Ovary (tissue), 9 donors: ENCODE results near the gene ACOT7. TPM values are rescaled to one million over a fixed set of nuclear protein-coding genes. Genes with fewer than 3 reads are reported as not detected.

Source experiments
- DNase-seq, 5 donors: peaks; one replicate each; pipeline ENCODE4 v3.0.0-alpha.2; 2019 to 2020
- H3K27ac ChIP-seq, 2 donors: fragments of 200-600 bp; one replicate each; pipeline versions ENCODE4 v1.5.1 to v1.8.0; 2019 to 2022
- H3K27me3 ChIP-seq: fragments of 200-600 bp; one replicate; pipeline ENCODE4 v1.8.0; 2022
- H3K36me3 ChIP-seq: fragments of 200-600 bp; sonication (generic); one replicate; pipeline ENCODE4 v1.5.1; 2019
- H3K4me1 ChIP-seq: one replicate; pipeline ENCODE4 v1.8.1; 2013; ENCODE audit warnings: mild to moderate bottlenecking, moderate library complexity; ENCODE audit not compliant: insufficient read depth
- H3K4me3 ChIP-seq: fragments of 200-600 bp; sonication (generic); one replicate; pipeline ENCODE4 v1.5.1; 2017
- H3K9me3 ChIP-seq, 2 donors: fragments of 200-600 bp in 1 of 2; sonication (generic) in 1 of 2; one replicate each; pipeline versions ENCODE4 v1.5.1 to v1.8.1; 2013 to 2019; ENCODE audit warnings: mild to moderate bottlenecking in 1 of 2, moderate library complexity in 1 of 2
- EP300 ChIP-seq: sonication (generic); formaldehyde crosslinking; IDR thresholded peaks from one replicate; pipeline ENCODE4 v1.6.1; 2017; ENCODE audit warnings: antibody characterized with exemption
- POLR2A ChIP-seq: fragments of 450-650 bp; IDR thresholded peaks from one replicate; pipeline ENCODE4 v1.6.1; 2017; ENCODE audit warnings: antibody characterized with exemption, mild to moderate bottlenecking, moderate library complexity
- WGBS, 3 donors: extraction: QIAGEN DNeasy Blood & Tissue Kit in 1 of 3; methylation state at CpG; one replicate each; pipeline versions ENCODE4 v1.1.5 to v1.1.7; 2013 to 2017; 5-methylcytosine and 5-hydroxymethylcytosine counted together
- intact Hi-C, 4 donors: fragments of 100-400 bp; cut with DNase I; formaldehyde crosslinking; loops; one replicate each; pipeline versions ENCODE4 v1.11.0 to v1.15.1; 2022 to 2023
- polyA plus RNA-seq, 2 donors: library from polyadenylated mRNA; stranded (reverse); fragments of 200-250 nt in 1 of 2; fragments of 350-450 nt in 1 of 2; fragmentation: Illumina TruSeq in 1 of 2; extraction: RNeasy Lipid Tissue Mini Kit (QIAGEN cat#74804) in 1 of 2; gene quantifications; one replicate each; pipeline ENCODE4 v1.2.3, GENCODE V29; 2013 to 2014
- total RNA-seq, 7 donors: library from RNA; depleted of rRNA in 2 of 7; stranded (reverse); fragments of >200 nt in 2 of 7; fragmentation: NEBNext Ultra II Directional in 3 of 7; extraction: Animal tissue kit (Norgen Biotek cat#: 25700) in 3 of 7; gene quantifications; one replicate each; pipeline versions ENCODE4 v1.1.0 to v1.2.4, GENCODE V29; 2016 to 2023
- TF ChIP-seq, protein P1 (sequence below), 3 donors: fragments of 450-650 bp in 2 of 3; fragments of 200-600 bp in 1 of 3; IDR thresholded peaks; one replicate each; pipeline versions ENCODE4 v1.5.1 to v1.8.0; 2016 to 2022; ENCODE audit warnings: antibody characterized with exemption in 3 of 3, mild to moderate bottlenecking in 1 of 3
- donor health status: DM: no; HTN: no; CAD: no; lungs with moderate emphysema.
- donor health status: DM: no; HTN: no; CAD: no.
- donor health status: Bipolar disorder and iron deficiency.
- donor health status: DM: yes; HTN: yes; CAD: no.
- donor health status: DM: no; HTN: no; CAD: no.
- donor health status: DM: yes; HTN: yes; CAD: no.

Gene ACOT7
- total and polyA plus RNA-seq, 9 donors, result 6.4 to 20.7 (median 11.3) TPM

DNA sequence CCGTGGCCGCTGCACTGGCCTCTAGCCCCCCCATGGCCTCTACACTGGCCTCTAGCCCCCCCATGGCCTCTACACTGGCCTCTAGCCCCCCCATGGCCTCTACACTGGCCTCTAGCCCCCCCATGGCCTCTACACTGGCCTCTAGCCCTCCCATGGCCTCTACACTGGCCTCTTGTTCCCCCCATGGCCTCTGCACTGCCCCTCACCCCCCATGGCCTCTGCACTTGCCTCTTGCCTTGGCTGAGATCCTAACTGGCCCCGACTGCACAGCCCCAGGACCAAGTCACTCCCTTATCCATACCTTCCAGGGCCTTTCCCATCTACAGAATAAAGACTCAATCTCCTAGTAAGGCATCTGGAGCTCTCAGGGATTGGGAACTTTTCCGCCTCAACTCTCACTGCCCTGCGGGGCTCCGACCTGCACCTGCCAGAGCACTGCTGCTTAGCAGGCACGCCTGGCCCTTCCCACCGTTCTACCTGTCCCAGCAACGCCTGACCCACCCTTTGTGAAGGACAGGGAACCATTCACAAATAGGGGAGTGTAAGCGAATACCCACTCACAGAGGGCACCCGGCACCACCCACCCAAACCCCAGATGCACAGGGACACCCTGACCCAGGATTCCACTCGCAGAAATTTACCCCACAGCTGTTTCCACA, 38.8 kb downstream of the ACOT7 start:
- H3K9me3 ChIP-seq, result no peaks in the 10 kb centered on the region
- peaks cover 22% of the 10 kb centered on the region for H3K4me1 ChIP-seq
- H3K27ac ChIP-seq, result no peak overlapping the region
- intact Hi-C loops, result loop anchor here in 1 of 4 donors (5.0 kb wide), 1 partner anchor 38 kb away; the partner anchor contains the start of gene ACOT7
- H3K4me3 ChIP-seq, result no peak overlapping the region
- H3K27me3 ChIP-seq, result no peaks in the 10 kb centered on the region
- H3K36me3 ChIP-seq, result no peaks in the 10 kb centered on the region
- TF ChIP-seq EP300, result no peak
- no peak for DNase-seq
- 89 to 95% (median 90%) methylated on average over 12 of the region's 12 CpGs for WGBS, 3 donors

DNA sequence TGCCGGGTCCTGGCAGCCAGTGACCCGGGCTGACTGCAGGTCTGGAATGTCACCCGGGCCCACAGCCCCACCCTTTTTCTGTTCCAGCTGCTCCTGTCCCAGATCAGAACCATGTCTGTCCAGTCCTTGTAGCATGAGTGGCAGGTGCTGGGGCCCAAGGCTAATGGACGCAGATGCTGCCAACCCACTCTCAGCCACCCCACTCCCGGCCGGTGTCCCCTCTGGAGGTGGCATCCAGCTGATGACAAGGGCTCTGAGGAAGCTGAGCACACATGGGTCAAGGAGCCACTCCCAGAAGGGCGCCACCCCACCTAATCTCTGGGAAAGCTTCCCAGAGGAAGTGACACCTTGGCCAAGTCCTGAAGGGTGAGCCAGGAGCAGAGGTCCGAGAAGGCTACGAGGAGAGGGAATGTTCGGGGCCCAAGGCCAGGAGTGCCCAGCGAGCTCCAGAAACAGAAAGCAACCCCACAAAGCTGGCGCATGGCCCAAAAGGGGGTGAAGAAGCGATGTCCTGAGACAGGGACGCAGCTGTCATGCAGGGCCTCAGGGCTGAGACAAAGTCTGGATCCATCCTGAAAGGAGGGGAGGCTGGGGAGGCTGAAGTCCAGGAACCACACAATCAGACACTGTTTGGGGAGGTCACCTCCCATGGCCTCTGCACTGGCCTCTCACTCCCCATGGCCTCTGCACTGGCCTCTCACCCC, 39.5 kb downstream of the ACOT7 start:
- Histone ChIP-seq H3K4me3 (no peak overlapping the region), H3K36me3 (no peaks in the 10 kb centered on the region), H3K9me3 (no peaks in the 10 kb centered on the region), H3K27ac (no peak overlapping the region), H3K4me1 (peaks cover 17% of the 10 kb centered on the region), H3K27me3 (no peaks in the 10 kb centered on the region)
- intact Hi-C loops, result no loop called here
- TF ChIP-seq, protein P1, sequence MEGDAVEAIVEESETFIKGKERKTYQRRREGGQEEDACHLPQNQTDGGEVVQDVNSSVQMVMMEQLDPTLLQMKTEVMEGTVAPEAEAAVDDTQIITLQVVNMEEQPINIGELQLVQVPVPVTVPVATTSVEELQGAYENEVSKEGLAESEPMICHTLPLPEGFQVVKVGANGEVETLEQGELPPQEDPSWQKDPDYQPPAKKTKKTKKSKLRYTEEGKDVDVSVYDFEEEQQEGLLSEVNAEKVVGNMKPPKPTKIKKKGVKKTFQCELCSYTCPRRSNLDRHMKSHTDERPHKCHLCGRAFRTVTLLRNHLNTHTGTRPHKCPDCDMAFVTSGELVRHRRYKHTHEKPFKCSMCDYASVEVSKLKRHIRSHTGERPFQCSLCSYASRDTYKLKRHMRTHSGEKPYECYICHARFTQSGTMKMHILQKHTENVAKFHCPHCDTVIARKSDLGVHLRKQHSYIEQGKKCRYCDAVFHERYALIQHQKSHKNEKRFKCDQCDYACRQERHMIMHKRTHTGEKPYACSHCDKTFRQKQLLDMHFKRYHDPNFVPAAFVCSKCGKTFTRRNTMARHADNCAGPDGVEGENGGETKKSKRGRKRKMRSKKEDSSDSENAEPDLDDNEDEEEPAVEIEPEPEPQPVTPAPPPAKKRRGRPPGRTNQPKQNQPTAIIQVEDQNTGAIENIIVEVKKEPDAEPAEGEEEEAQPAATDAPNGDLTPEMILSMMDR (IDR thresholded peaks at IDR 0.05), result no peak
- TF ChIP-seq EP300 (no peak), POLR2A (no peak)
- no peak for DNase-seq
- 55 to 65% (median 56%) methylated on average over 13 to 14 of the region's 14 CpGs for WGBS, 3 donors

DNA sequence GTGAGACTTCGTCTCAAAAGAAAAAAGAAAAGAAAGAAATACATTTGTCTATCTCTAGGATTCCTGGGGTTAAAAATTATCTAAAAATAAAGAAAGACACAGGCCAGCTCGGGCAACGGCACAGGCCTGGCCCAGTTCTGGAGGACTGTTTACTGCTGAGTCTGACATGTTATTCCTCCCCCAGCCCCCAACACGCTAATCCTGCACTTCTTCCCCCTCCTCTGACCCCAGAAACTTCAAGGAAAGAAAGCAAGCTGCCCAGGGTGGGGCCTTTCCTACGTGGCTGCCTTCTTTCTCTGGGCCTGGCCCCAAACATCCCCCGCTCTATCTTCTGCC, 40.0 kb downstream of the ACOT7 start:
- peaks cover 13% of the 10 kb centered on the region for H3K4me1 ChIP-seq
- no peak overlapping the region for H3K4me3 ChIP-seq
- no peaks in the 10 kb centered on the region for H3K36me3 ChIP-seq
- TF ChIP-seq EP300, result no peak
- TF ChIP-seq, protein P1 (IDR thresholded peaks at IDR 0.05), result no peak
- no peak for TF ChIP-seq POLR2A
- 30 to 45% (median 33%) methylated on average over 6 of the region's 6 CpGs for WGBS, 3 donors
- H3K9me3 ChIP-seq, result no peaks in the 10 kb centered on the region
- intact Hi-C loops, result no loop called here
- H3K27me3 ChIP-seq, result no peaks in the 10 kb centered on the region
- DNase-seq, result no peak
- H3K27ac ChIP-seq, result no peak overlapping the region

DNA sequence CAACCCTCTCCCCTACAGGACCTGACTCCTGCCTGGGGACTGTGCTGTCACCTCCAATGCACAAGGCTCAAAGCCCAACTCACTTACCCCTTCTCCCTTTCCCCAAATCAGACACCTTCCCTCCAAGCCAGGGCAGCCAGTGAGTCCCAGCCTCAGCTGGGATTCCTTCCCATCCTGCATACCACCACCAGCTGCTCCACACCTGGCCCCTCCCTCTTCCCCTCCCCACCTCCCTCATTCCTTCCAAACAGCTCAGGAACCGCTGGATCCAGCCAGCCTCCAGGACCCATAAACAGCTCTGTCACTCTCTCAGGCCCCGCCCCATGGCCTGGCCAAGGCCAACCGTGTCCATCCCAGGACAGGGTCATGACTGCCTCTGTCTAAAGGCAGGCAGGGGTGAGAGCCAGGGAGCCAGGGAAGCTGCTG, 41.4 kb downstream of the ACOT7 start:
- no peak for DNase-seq
- intact Hi-C loops, result no loop called here
- no peak overlapping the region for H3K27ac ChIP-seq
- TF ChIP-seq POLR2A (no peak), EP300 (no peak)
- TF ChIP-seq, protein P1 (IDR thresholded peaks at IDR 0.05), result no peak
- WGBS, 3 donors, result 45 to 54% (median 46%) methylated on average over 3 of the region's 3 CpGs
- no peaks in the 10 kb centered on the region for H3K9me3 ChIP-seq
- H3K4me1 ChIP-seq, result peaks cover 10% of the 10 kb centered on the region
- no peak overlapping the region for H3K4me3 ChIP-seq
- no peaks in the 10 kb centered on the region for H3K27me3 ChIP-seq
- H3K36me3 ChIP-seq, result no peaks in the 10 kb centered on the region
